BLaER1 (cell line): ENCODE results near the gene GAREM1.
"Not testable (repeated sequence)": the region's sequence is repeated elsewhere in the genome, so short reads cannot be mapped to it uniquely, and the experiment has no call there.

Source experiments
- H3K27ac ChIP-seq: shearing (Covaris generic); formaldehyde crosslinking; 2 replicates; pipeline ENCODE4 v1.8.1; 2022
- H3K27me3 ChIP-seq: shearing (Covaris generic); formaldehyde crosslinking; 2 replicates; pipeline ENCODE4 v1.8.1; 2022
- H3K36me3 ChIP-seq: shearing (Covaris generic); formaldehyde crosslinking; 2 replicates; pipeline ENCODE4 v1.8.1; 2022
- H3K4me1 ChIP-seq: shearing (Covaris generic); formaldehyde crosslinking; 2 replicates; pipeline ENCODE4 v1.8.1; 2022
- H3K4me2 ChIP-seq: shearing (Covaris generic); formaldehyde crosslinking; 2 replicates; pipeline ENCODE4 v1.8.1; 2022
- H3K4me3 ChIP-seq: shearing (Covaris generic); formaldehyde crosslinking; 2 replicates; pipeline ENCODE4 v1.8.1; 2022
- H3K9ac ChIP-seq: shearing (Covaris generic); formaldehyde crosslinking; 2 replicates; pipeline ENCODE4 v1.8.1; 2022
- H3K9me3 ChIP-seq: shearing (Covaris generic); formaldehyde crosslinking; 2 replicates; pipeline ENCODE4 v1.8.1; 2022
- H4K20me1 ChIP-seq: shearing (Covaris generic); formaldehyde crosslinking; 2 replicates; pipeline ENCODE4 v1.8.1; 2022
- Cebpa-rat ChIP-seq: shearing (Covaris generic); IDR thresholded peaks from 2 replicates; pipeline ENCODE4 v1.8.1; 2022

GAREM1 gene

GRCh38 chr18:32252141-32252860 is 218.4 kb downstream of the GAREM1 start:
- Histone ChIP-seq H4K20me1 (no peaks in the 10 kb centered on the region), H3K27me3 (no peaks in the 10 kb centered on the region), H3K4me1 (peaks cover 5% of the 10 kb centered on the region; the same call in 1 of the 2 replicates), H3K9ac (no peak overlapping the region), H3K9me3 (no peaks in the 10 kb centered on the region), H3K4me2 (no peak overlapping the region), H3K36me3 (no peaks in the 10 kb centered on the region), H3K27ac (no peak overlapping the region), H3K4me3 (no peak overlapping the region)
- TF ChIP-seq Cebpa-rat, result no peak

GRCh38 chr18:32251466-32251865 is 219.2 kb downstream of the GAREM1 start:
- no peaks in the 10 kb centered on the region for H3K4me1 ChIP-seq
- no peaks in the 10 kb centered on the region for H3K27me3 ChIP-seq
- H3K4me2 ChIP-seq, result no peak overlapping the region
- H3K9me3 ChIP-seq, result no peaks in the 10 kb centered on the region
- no peak for TF ChIP-seq Cebpa-rat
- H3K4me3 ChIP-seq, result no peak overlapping the region
- H3K36me3 ChIP-seq, result no peaks in the 10 kb centered on the region
- H4K20me1 ChIP-seq, result no peaks in the 10 kb centered on the region
- no peak overlapping the region for H3K27ac ChIP-seq
- H3K9ac ChIP-seq, result no peak overlapping the region

- Histone ChIP-seq H3K4me2 (no peak overlapping the region), H3K9ac (no peak overlapping the region), H3K4me3 (no peak overlapping the region), H3K4me1 (no peaks in the 10 kb centered on the region), H4K20me1 (no peaks in the 10 kb centered on the region), H3K9me3 (no peaks in the 10 kb centered on the region), H3K27ac (no peak overlapping the region), H3K36me3 (no peaks in the 10 kb centered on the region), H3K27me3 (no peaks in the 10 kb centered on the region)
- TF ChIP-seq Cebpa-rat, result no peak
Observed at GRCh38 chr18:32249147-32249929, 221.3 kb downstream of the GAREM1 start.

- no peaks in the 10 kb centered on the region for H3K27me3 ChIP-seq
- H3K36me3 ChIP-seq, result no peaks in the 10 kb centered on the region
Observed at GRCh38 chr18:32244881-32245280, 225.8 kb downstream of the GAREM1 start.

GRCh38 chr18:32243358-32243757 is 227.3 kb downstream of the GAREM1 start:
- no peak overlapping the region for H3K4me2 ChIP-seq
- H4K20me1 ChIP-seq, result no peaks in the 10 kb centered on the region
- H3K9ac ChIP-seq, result no peak overlapping the region
- no peaks in the 10 kb centered on the region for H3K9me3 ChIP-seq
- no peak overlapping the region for H3K4me3 ChIP-seq
- no peaks in the 10 kb centered on the region for H3K36me3 ChIP-seq
- TF ChIP-seq Cebpa-rat, result no peak
- H3K4me1 ChIP-seq, result no peaks in the 10 kb centered on the region
- H3K27ac ChIP-seq, result no peak overlapping the region
- H3K27me3 ChIP-seq, result no peaks in the 10 kb centered on the region

More at GRCh38 chr18:32244881-32245280, 225.8 kb downstream of the GAREM1 start:
- Histone ChIP-seq H3K4me1 (no peaks in the 10 kb centered on the region), H3K9ac (no peak overlapping the region), H3K9me3 (no peaks in the 10 kb centered on the region), H3K4me2 (no peak overlapping the region), H3K27ac (no peak overlapping the region), H4K20me1 (no peaks in the 10 kb centered on the region), H3K4me3 (no peak overlapping the region)
- TF ChIP-seq Cebpa-rat, result no peak

- Histone ChIP-seq H4K20me1 (no peaks in the 10 kb centered on the region), H3K4me3 (no peak overlapping the region), H3K9ac (no peak overlapping the region), H3K9me3 (no peaks in the 10 kb centered on the region), H3K4me1 (no peaks in the 10 kb centered on the region), H3K36me3 (no peaks in the 10 kb centered on the region), H3K4me2 (no peak overlapping the region), H3K27ac (no peak overlapping the region), H3K27me3 (no peaks in the 10 kb centered on the region)
- TF ChIP-seq Cebpa-rat, result no peak
Observed at GRCh38 chr18:32242395-32242794, 228.3 kb downstream of the GAREM1 start.

- Histone ChIP-seq H3K27me3 (no peaks in the 10 kb centered on the region), H3K4me3 (no peak overlapping the region), H3K4me2 (no peak overlapping the region), H3K9ac (no peak overlapping the region), H4K20me1 (no peaks in the 10 kb centered on the region), H3K4me1 (no peaks in the 10 kb centered on the region), H3K36me3 (no peaks in the 10 kb centered on the region), H3K27ac (no peak overlapping the region), H3K9me3 (no peaks in the 10 kb centered on the region)
- no peak for TF ChIP-seq Cebpa-rat
Observed at GRCh38 chr18:32238635-32239268, 231.9 kb downstream of the GAREM1 start.

GRCh38 chr18:32237049-32237448 is 233.6 kb downstream of the GAREM1 start:
- Histone ChIP-seq H3K4me3 (no peak overlapping the region), H3K27me3 (no peaks in the 10 kb centered on the region), H3K9ac (no peak overlapping the region), H3K36me3 (no peaks in the 10 kb centered on the region), H3K27ac (no peak overlapping the region), H3K9me3 (no peaks in the 10 kb centered on the region), H3K4me1 (no peaks in the 10 kb centered on the region), H3K4me2 (no peak overlapping the region), H4K20me1 (no peaks in the 10 kb centered on the region)
- TF ChIP-seq Cebpa-rat, result no peak

GRCh38 chr18:32233348-32233747 is 237.3 kb downstream of the GAREM1 start:
- H3K27ac ChIP-seq, H3K36me3 ChIP-seq, H4K20me1 ChIP-seq, H3K4me3 ChIP-seq, H3K9ac ChIP-seq, H3K27me3 ChIP-seq, H3K9me3 ChIP-seq, H3K4me1 ChIP-seq, H3K4me2 ChIP-seq: not testable (repeated sequence)

- H3K9me3 ChIP-seq, result no peaks in the 10 kb centered on the region
- no peak overlapping the region for H3K27ac ChIP-seq
- no peak overlapping the region for H3K4me2 ChIP-seq
- H4K20me1 ChIP-seq, result no peaks in the 10 kb centered on the region
- no peak overlapping the region for H3K9ac ChIP-seq
- no peaks in the 10 kb centered on the region for H3K36me3 ChIP-seq
- H3K4me3 ChIP-seq, result no peak overlapping the region
- no peaks in the 10 kb centered on the region for H3K27me3 ChIP-seq
- TF ChIP-seq Cebpa-rat, result no peak
- no peaks in the 10 kb centered on the region for H3K4me1 ChIP-seq
Observed at GRCh38 chr18:32219431-32220018, 251.2 kb downstream of the GAREM1 start.
